GM15510 (cell line): Measurements from ENCODE around the gene SERPINE2.

Experiments used
- POLR2A ChIP-seq: IDR thresholded peaks from 3 replicates; pipeline ENCODE4 v1.6.1; 2011; ENCODE audit warnings: borderline replicate concordance; ENCODE audit not compliant: insufficient read length; ENCODE audit errors: extremely low read depth

The SERPINE2 gene

GRCh38 chr2:224032283-224032682, 6.8 kb downstream of the SERPINE2 start:
- TF ChIP-seq POLR2A: no peak

GRCh38 chr2:224031358-224031970, 7.6 kb downstream of the SERPINE2 start:
- TF ChIP-seq POLR2A: no peak

- no peak for TF ChIP-seq POLR2A
These were observed 8.3 kb downstream of the SERPINE2 start for GRCh38 chr2:224030786-224031185.

- TF ChIP-seq POLR2A: no peak
These were observed 9.2 kb downstream of the SERPINE2 start for GRCh38 chr2:224029876-224030275.

GRCh38 chr2:224027931-224028330, 11.2 kb downstream of the SERPINE2 start:
- TF ChIP-seq POLR2A: no peak

GRCh38 chr2:224027070-224027469, 12.0 kb downstream of the SERPINE2 start:
- no peak for TF ChIP-seq POLR2A

GRCh38 chr2:224025874-224026273, 13.2 kb downstream of the SERPINE2 start:
- TF ChIP-seq POLR2A: no peak

- TF ChIP-seq POLR2A: no peak
These were observed 14.8 kb downstream of the SERPINE2 start for GRCh38 chr2:224024270-224024669.

GRCh38 chr2:224023188-224023587, 15.9 kb downstream of the SERPINE2 start:
- no peak for TF ChIP-seq POLR2A

GRCh38 chr2:224022486-224022885, 16.6 kb downstream of the SERPINE2 start:
- TF ChIP-seq POLR2A: no peak

- no peak for TF ChIP-seq POLR2A
These were observed 18.6 kb downstream of the SERPINE2 start for GRCh38 chr2:224020523-224020922.

- no peak for TF ChIP-seq POLR2A
These were observed 21.1 kb downstream of the SERPINE2 start for GRCh38 chr2:224017957-224018356.

GRCh38 chr2:224016963-224017362, 22.1 kb downstream of the SERPINE2 start:
- TF ChIP-seq POLR2A: no peak

- TF ChIP-seq POLR2A: no peak
These were observed 24.8 kb downstream of the SERPINE2 start for GRCh38 chr2:224014336-224014735.

- TF ChIP-seq POLR2A: no peak
These were observed 27.2 kb downstream of the SERPINE2 start for GRCh38 chr2:224011837-224012236.

GRCh38 chr2:224009605-224010315, 29.3 kb downstream of the SERPINE2 start:
- no peak for TF ChIP-seq POLR2A
